NCI-H345 treated with DMSO at 0.1 percent for 48 hours (cell line): ENCODE results near the gene FOXO6.

Experiments used
- DNase-seq: peaks from one replicate; lab custom pipeline; 2025; ENCODE audit not compliant: unreplicated experiment; lab: John Stamatoyannopoulos, UW

FOXO6 gene

GRCh38 chr1:41400225-41400624 lies 39.0 kb downstream of the FOXO6 start:
- no peak for DNase-seq

- no peak for DNase-seq
These were observed 40.7 kb downstream of the FOXO6 start for GRCh38 chr1:41401899-41402298.

- peak; percentile 25 for DNase-seq
These were observed 43.1 kb downstream of the FOXO6 start for GRCh38 chr1:41404308-41404761.

- DNase-seq = no peak
These were observed 46.5 kb downstream of the FOXO6 start for GRCh38 chr1:41407664-41408252.

- no peak for DNase-seq
These were observed 47.5 kb downstream of the FOXO6 start for GRCh38 chr1:41408691-41409090.

GRCh38 chr1:41409825-41410224 lies 48.6 kb downstream of the FOXO6 start:
- no peak for DNase-seq

- DNase-seq = no peak
These were observed 49.2 kb downstream of the FOXO6 start for GRCh38 chr1:41410462-41410861.

- DNase-seq = no peak
These were observed 50.0 kb downstream of the FOXO6 start for GRCh38 chr1:41411229-41411628.

- no peak for DNase-seq
These were observed 51.5 kb downstream of the FOXO6 start for GRCh38 chr1:41412748-41413147.

- DNase-seq = no peak
These were observed 52.6 kb downstream of the FOXO6 start for GRCh38 chr1:41413748-41414281.

- DNase-seq = no peak
These were observed 53.1 kb downstream of the FOXO6 start for GRCh38 chr1:41414296-41414695.

- no peak for DNase-seq
These were observed 53.6 kb downstream of the FOXO6 start for GRCh38 chr1:41414716-41415306.

GRCh38 chr1:41416081-41416480 lies 54.8 kb downstream of the FOXO6 start:
- DNase-seq = no peak

GRCh38 chr1:41416552-41417334 lies 55.5 kb downstream of the FOXO6 start:
- DNase-seq = peak; percentile 20

- no peak for DNase-seq
These were observed 56.1 kb downstream of the FOXO6 start for GRCh38 chr1:41417335-41417682.

GRCh38 chr1:41417746-41418145 lies 56.5 kb downstream of the FOXO6 start:
- no peak for DNase-seq

- DNase-seq = no peak
These were observed 57.8 kb downstream of the FOXO6 start for GRCh38 chr1:41418857-41419583.

GRCh38 chr1:41419584-41420295 lies 58.5 kb downstream of the FOXO6 start:
- no peak for DNase-seq

- DNase-seq = no peak
These were observed 59.1 kb downstream of the FOXO6 start for GRCh38 chr1:41420351-41420750.

GRCh38 chr1:41420860-41421259 lies 59.6 kb downstream of the FOXO6 start:
- no peak for DNase-seq

- no peak for DNase-seq
These were observed 61.1 kb downstream of the FOXO6 start for GRCh38 chr1:41422306-41422705.
